Brain pericyte (primary cell): ENCODE results near the gene OR4E2.
"Not testable (repeated sequence)": the region's sequence is repeated elsewhere in the genome, so short reads cannot be mapped to it uniquely, and the experiment has no call there.

Source experiments
- DNase-seq: peaks from one replicate; pipeline ENCODE4 v3.0.0-alpha.2; 2012; ENCODE audit warnings: low read depth, low spot score

OR4E2 gene, protein sequence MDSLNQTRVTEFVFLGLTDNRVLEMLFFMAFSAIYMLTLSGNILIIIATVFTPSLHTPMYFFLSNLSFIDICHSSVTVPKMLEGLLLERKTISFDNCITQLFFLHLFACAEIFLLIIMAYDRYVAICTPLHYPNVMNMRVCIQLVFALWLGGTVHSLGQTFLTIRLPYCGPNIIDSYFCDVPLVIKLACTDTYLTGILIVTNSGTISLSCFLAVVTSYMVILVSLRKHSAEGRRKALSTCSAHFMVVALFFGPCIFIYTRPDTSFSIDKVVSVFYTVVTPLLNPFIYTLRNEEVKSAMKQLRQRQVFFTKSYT

DNA sequence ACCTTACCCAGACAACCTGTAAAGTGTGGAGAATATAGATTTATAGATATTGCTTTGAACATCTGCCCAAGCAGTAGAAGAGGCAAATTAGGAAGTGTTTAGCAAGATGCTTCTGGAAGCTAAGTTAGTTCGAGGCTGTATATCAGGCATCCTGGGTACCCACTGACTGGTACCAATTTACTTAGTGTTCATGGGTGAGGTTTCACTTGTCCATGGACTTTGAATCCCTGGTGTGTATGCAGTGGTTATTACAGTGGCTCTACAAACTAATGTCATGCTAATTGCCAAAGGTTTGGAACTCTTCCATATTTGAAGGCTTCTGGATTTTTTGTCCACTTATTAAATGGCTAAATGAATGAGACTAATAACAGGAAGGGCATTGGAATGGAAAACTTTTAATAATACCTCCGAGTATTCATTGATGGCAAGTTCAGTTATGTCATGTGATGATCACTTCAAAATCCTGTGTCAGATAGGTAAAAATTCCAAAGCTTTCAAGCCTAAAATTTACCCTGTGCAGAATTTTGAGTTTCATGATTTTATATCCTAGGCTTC lies at the start of gene OR4E2:
Gene OR4E2, plus strand, starts transcription at position 505 of the 555 bp plus-strand sequence. CDS start 11,248 bp downstream, outside the sequence.
- DNase-seq: no peak

DNA sequence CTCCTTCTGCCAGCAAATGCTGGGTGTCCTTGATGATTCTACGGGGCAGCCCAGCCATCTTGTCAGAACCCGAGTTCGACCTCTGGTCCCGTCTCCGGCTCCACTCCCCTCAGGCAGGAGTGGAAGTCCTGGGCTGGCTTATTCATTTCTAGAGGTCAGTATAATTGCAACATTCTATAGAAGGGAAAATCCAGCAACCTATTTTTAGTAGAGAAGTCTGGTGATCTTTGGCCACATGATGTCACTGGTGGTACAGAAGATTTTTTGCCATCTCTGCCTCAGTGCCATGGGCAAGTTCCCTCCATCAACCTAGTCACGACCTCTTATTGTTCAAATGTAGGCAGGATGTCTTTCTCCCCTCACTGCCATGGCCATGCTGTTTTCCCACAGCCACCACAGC lies 41.3 kb upstream of the OR4E2 start:
- DNase-seq: no peak

GRCh38 chr14:21614240-21614639 lies 39.4 kb upstream of the OR4E2 start:
- DNase-seq: no peak

DNA sequence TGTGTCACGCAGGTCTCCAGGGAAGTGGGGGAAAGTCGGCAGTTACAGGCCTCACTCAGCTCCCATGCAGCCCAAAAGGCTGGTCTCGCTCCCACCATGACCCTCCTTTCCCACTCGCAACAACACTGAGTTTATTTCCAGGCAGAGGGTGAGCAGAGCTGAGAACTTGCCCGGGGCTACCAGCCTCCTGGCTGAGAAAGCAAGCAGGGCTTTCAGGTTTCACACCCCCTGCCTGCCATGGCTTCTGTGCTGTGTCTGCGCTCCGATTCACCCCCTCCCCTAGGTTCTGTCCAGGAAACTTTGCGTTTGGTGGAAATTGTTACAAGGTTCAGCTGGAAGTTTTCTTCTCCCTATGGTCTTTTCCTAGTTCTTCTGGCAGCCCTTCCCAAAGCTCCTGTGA lies 36.0 kb upstream of the OR4E2 start:
- DNase-seq: no peak

GRCh38 chr14:21626491-21627230 lies 27.0 kb upstream of the OR4E2 start:
- no peak for DNase-seq

- not testable (repeated sequence) for DNase-seq
These were observed 23.1 kb upstream of the OR4E2 start for GRCh38 chr14:21630503-21630902.

DNA sequence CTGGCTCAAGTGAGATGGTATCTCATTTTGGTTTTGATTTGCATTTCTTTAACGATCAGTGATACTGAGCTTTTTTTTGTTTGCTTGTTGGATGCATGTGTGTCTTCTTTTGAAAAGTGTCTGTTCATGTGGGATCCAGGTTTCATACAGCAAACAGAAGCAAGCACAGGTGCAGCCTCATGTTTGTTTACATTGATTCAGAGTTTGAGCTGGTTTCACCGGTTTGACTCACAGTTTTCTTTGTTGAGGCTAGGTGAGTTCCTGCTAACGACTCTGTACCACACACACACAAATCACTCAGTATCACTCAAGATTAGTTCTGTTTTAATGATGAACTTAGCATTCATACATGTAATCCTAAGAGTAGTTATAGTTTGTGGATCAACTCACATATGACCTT lies 22.6 kb upstream of the OR4E2 start:
- DNase-seq: no peak

DNA sequence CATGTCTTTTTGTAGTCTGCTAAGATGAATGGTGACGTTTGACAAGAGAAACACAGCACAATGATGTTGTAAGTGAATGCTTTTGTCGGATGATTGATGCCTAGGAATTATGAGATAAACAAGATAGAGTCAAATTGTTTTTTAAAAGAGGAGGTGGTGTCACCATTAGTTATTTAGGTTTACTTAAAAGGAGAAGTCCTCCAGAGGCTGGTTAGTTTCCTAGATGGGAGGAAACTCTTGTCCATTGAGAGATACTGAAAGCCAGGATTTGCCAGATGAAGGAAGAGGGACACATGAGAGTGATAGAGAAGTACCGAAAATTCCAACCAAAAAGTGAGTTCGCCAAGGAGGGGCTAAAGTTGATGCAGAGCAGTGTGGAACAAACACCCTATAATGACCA lies 18.8 kb upstream of the OR4E2 start, which contains the start of gene OR10G2:
Gene OR10G2, minus strand, starts transcription at position 101 of the 400 bp plus-strand sequence. Its CDS starts 98 bp downstream, at position 3.
- DNase-seq: no peak

DNA sequence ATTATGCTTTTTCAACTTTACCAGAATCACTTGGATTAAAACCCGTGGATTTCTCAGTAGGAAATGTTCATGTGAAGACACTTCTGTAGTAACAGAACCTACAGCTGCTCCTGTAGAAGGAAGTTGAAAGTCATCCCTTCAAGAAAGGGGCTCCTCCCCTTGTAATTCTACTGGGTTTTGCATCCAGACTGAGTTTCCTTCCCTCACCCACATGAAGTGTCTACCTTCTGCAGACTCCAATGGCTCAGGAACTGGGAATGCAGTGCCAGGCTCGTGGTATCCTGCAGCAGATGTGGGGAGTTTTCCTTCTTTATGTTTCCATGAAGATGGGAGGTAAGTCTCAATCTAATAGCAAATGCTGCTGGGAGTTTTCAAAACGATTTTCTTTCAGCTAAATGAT lies 11.0 kb upstream of the OR4E2 start:
- DNase-seq: no peak

DNA sequence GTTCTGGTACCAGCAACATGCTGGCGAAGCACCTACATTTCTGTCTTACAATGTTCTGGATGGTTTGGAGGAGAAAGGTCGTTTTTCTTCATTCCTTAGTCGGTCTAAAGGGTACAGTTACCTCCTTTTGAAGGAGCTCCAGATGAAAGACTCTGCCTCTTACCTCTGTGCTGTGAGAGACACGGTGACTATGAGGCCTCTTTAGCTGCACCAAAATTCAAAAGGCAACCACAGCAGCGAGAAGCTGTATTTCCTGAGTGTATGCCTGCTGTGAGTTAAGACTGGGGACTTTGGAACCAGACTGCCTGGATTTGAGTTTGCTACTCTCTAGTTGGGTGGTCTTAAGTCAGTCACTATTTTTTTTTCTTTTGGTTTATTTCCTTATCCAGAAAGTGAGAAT lies 10.2 kb upstream of the OR4E2 start:
- no peak for DNase-seq

DNA sequence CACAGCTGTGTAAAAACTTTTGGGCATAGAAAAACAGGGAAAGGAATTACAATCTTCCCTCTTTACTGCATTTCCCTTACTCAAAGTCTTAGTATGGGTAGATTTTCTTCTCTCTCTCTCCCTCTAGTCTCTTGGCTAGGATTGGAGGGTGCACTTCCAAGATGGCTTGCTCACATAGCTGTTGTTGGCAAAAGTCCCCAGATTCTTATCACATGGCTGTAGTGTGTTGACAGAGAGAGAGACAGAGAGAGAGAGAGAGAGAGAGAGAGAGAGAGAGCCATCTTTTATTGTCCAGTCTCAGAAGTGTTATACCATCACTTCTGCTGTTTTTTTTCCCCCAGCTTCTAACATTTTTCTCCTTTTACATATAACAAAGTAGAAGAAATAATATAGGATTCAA lies 6.3 kb upstream of the OR4E2 start:
- DNase-seq: no peak

- no peak for DNase-seq
These were observed 1.3 kb upstream of the OR4E2 start for GRCh38 chr14:21652209-21652808.

DNA sequence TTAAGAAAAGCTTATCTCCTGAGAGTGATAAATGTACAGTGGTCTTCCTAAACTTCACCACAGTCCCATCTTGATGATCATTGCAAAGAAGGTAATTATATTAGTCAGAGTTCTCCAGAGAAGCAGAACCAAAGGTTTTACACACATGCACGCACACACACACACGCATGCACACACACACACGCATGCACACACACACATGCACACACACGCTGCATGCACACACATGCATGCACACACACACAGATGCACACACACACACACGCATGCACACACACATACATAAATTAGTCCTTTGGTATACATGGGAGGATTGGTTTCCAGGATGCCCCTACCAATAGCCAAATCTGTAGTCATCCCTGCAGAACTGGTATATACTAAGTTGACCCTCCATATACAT lies 580 bp downstream of the OR4E2 start:
- no peak for DNase-seq

- DNase-seq: no peak
These were observed 3.3 kb downstream of the OR4E2 start for GRCh38 chr14:21656980-21657379.

DNA sequence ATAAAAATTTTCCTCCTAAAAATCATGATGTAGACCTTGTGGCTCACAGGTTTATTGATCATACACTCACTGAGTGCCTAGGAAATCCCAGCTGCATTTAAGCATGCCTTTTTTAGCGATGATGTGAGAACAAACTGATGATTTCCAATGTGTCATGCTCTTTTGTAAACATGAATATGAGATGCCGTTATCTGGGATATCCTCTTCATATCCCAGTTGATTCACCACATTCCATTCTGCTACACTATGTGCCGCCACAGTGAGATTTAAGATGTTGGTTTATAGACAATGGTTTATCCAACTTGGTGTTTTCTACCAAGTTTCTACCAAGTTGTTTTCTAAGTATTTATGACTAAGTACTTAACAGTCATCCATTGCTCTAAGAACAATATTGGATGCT lies 14.7 kb downstream of the OR4E2 start:
- no peak for DNase-seq

GRCh38 chr14:21669284-21669683 lies 15.6 kb downstream of the OR4E2 start:
- no peak for DNase-seq

- DNase-seq: no peak
These were observed 17.7 kb downstream of the OR4E2 start for GRCh38 chr14:21671371-21671770.

DNA sequence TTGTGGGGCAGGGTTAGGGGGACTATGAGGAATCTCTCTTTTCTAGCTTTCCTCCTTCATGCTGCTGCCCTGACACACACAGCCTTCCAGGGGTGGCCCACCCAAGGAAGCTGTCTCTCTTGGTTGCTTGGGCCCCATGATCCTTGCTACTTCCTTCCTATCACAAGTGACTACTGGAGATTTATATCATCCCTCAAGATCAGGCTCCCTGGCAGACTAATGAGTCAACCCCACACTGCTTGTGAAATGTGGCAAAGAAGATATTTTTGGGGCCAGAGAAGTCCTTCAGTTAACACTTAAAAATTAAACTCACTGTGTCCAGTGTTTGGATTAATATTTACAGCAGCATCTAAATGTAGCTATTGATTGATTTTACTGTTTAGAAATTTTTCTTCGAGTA lies 18.5 kb downstream of the OR4E2 start:
- no peak for DNase-seq

DNA sequence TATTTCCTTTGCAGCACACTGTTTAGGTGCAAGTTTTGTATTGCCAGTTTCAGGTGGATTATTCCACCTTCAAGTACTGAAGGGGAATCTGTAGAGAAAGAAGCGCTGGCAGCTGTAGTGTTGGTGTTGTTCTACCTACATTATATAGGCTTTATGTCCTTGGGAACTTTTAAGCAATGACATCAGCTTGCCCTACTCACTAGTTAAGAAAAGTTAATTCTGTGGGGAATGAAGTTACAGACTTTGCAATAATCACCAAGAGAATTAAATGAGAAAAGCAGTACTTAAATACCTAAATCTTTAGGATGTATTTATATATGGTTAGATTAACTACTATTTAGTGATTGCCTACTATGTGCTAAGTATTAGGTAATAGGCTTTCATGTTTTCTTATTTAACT lies 20.1 kb downstream of the OR4E2 start, which contains the start of gene OR4E1:
Gene OR4E1, minus strand, starts transcription at position 101 of the 400 bp plus-strand sequence. CDS start 2,883 bp downstream, outside the sequence.
- DNase-seq: no peak

DNA sequence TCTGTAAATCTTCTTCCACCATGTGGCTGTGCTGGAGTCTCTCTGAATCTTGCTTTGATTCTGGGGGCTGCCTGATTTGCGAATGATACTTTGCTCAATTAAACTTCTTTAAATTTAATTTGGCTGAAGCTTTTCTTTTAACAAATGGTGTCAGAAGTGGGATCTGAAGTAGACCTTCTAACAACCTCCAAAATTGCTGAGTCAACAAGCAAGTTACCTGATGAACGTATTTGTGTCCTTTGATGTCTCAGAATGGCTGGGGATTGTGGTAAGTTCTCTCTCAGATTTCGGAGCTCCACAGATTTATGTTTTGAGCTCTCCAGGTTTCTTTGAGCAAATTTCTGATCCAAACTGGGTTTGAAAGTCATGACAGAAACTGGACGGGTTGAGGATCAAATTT lies 21.9 kb downstream of the OR4E2 start:
- no peak for DNase-seq

- no peak for DNase-seq
These were observed 26.4 kb downstream of the OR4E2 start for GRCh38 chr14:21680072-21680471.

DNA sequence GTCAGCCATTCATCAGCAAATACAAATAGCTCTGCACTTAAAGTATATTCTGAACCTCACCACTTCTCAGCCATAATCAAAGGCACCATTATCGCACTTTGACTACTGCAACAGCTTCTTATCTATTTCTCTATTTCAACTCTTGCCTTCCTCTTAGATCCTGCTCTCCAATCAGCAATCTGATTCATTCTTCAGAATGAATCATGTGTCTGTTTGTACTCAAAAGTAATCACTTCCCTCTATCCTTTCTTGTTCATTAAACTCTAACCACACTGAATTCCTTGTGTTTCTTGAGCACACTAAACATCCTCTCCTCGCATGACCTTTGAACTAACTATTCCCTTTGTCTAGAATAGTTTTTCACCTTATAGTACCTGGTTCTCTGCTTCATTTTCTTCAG lies 32.8 kb downstream of the OR4E2 start:
- no peak for DNase-seq
